ENCODE measurements around the gene MYCBP2. TPM values are rescaled to one million over a fixed set of nuclear protein-coding genes. Genes with fewer than 3 reads are reported as not detected.

MYCBP2 gene
- total RNA-seq, 8 experiments from 2014 or later, result 53.8 to 118 (median 89.4) TPM

DNA sequence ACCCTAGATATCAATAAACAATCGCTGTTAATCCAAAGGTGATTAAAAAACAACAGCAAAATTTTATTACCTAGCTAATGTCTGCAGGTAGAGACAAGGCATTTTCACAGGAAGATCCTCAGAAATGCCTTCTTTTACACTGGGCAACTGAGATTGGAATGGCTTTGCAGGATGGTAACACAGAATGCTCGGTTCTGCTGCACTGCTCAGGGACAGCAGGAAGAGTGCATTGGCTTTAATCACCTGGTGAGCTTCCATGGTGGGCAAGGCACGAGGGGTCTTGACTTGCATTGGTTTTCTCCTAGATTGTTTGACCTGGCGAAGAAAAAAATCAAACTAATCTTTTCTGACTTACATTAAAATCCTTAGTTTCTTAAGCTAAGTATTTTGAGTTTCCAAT is 231.6 kb downstream of the MYCBP2 start:
- H3K4me3 ChIP-seq, result no peak overlapping the region
- in situ Hi-C loops (cut with MboI; ENCODE audit: low pct_unique_long_range_greater_than_20kb in 2 of 9, low sequenced_read_pairs in 9 of 9, unreplicated experiment in 9 of 9), result no loop called here
- H3K4me1 ChIP-seq (replicated peaks in 1 of 2), result no peaks in the 10 kb centered on the region
- no peak for ATAC-seq (replicated peaks in 6 of 8)
- 57 to 100% (median 90%) methylated on average over 1 to 4 of the region's 4 CpGs for WGBS, 10 experiments
- H3K27ac ChIP-seq, result no peak overlapping the region

DNA sequence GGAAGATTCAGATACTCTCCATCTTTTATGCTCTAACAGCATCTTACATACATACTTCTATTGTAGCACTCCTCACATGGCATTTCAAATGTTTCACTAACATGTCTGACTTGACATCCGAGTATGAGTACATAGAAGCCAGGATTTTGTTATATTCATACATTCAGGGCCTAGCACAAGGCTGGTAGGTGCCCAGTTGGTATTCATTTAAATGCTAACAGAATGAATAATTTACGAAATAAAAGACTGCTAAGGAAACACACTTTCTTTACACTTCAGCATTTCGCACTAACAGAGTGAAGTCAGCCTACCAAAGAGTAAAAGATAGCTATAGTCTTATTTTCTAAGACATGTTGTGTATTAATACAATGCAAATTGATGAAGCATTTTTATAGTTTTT is 232.1 kb downstream of the MYCBP2 start:
- H3K27ac ChIP-seq, result no peak overlapping the region
- 65 to 100% (median 88%) methylated on average over 1 to 3 of the region's 3 CpGs; no CpG with 5 or more reads in 1 of the 10 experiments for WGBS, 10 experiments
- H3K4me1 ChIP-seq (replicated peaks in 1 of 2), result no peaks in the 10 kb centered on the region
- in situ Hi-C loops (cut with MboI; ENCODE audit: low pct_unique_long_range_greater_than_20kb in 2 of 9, low sequenced_read_pairs in 9 of 9, unreplicated experiment in 9 of 9), result no loop called here
- no peak for ATAC-seq (replicated peaks in 6 of 8)
- no peak overlapping the region for H3K4me3 ChIP-seq

DNA sequence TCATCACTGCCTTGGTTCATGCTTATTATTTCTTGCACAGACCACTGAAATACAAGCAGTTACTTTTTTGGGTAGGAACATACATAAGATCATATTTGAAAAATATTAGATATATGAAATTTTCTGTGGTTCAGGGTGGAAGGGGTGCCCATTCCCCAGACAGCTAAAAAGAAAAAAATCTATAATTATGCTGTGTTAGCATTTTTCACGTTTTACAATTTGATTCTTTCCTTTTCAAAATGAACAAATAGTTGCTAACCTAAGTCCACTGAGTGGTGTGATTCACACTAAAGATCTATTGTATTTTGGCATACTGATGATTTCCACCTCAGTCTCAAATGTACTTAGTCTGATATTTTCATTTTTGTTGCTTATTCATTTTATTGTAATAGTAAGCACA is 233.2 kb downstream of the MYCBP2 start:
- no peak for ATAC-seq (replicated peaks in 6 of 8)
- H3K27ac ChIP-seq, result no peak overlapping the region
- no peaks in the 10 kb centered on the region for H3K4me1 ChIP-seq (replicated peaks in 1 of 2)
- H3K4me3 ChIP-seq, result no peak overlapping the region
- 33 to 100% (median 66%) methylated on average over 1 of the region's 1 CpG; no CpG with 5 or more reads in 2 of the 10 experiments for WGBS, 10 experiments
- in situ Hi-C loops (cut with MboI; ENCODE audit: low pct_unique_long_range_greater_than_20kb in 2 of 9, low sequenced_read_pairs in 9 of 9, unreplicated experiment in 9 of 9), result no loop called here

DNA sequence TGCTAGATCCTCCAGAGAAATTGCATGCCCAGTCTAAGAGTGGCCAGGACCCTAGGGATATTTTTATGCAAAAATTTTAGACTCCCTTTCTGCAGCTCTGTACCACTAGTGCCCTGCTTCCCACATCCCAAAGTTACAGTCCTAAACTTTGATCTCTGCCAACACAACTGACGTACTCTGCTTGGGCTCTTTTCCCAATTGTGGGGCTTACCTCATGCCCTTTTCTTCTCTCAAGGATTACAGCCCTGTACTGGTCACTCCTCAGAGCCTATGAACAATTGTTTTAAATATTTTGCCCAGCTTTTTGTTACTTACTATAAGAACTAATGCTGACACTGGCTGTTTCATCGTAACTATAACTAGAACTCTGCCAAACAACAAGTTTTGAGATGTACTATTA is 242.1 kb downstream of the MYCBP2 start:
- no peaks in the 10 kb centered on the region for H3K4me1 ChIP-seq (replicated peaks in 1 of 2)
- whole genome bisulfite sequencing, 10 experiments, result 86 to 100% (median 100%) methylated on average over 1 to 2 of the region's 2 CpGs
- H3K27ac ChIP-seq, result no peak overlapping the region
- in situ Hi-C loops (cut with MboI; ENCODE audit: low pct_unique_long_range_greater_than_20kb in 2 of 9, low sequenced_read_pairs in 9 of 9, unreplicated experiment in 9 of 9), result no loop called here
- peak in 1 of 8 experiments; percentile 16 for ATAC-seq (replicated peaks in 6 of 8)
- no peak overlapping the region for H3K4me3 ChIP-seq

DNA sequence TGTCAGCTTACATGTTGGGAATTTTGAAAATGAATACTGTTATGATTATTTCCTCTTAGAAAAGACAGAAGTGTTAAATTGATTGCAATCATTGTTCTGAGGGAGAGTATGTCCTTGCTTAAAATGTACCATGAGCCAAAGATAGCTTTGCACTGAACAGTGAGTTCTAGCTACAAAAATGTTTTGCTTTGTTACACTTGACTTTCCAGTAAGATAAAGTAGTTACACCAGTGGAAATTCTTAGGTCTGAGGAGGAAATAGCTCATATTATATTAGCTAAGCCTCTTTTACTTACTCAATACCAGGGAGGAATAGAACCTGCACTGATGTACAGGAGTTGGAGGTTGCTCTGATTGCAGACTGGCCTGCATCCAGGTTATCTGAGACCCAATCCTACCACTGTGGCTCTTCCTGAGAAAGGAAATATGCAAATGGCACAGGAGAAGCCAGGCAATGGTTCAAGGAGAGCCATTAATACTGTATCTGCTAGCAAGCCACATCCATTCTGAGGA is 246.9 kb downstream of the MYCBP2 start:
- H3K4me1 ChIP-seq (replicated peaks in 1 of 2), result no peaks in the 10 kb centered on the region
- ATAC-seq (replicated peaks in 6 of 8), result no peak
- in situ Hi-C loops (cut with MboI; ENCODE audit: low pct_unique_long_range_greater_than_20kb in 2 of 9, low sequenced_read_pairs in 9 of 9, unreplicated experiment in 9 of 9), result no loop called here
- H3K4me3 ChIP-seq, result no peak overlapping the region
- no peak overlapping the region for H3K27ac ChIP-seq

DNA sequence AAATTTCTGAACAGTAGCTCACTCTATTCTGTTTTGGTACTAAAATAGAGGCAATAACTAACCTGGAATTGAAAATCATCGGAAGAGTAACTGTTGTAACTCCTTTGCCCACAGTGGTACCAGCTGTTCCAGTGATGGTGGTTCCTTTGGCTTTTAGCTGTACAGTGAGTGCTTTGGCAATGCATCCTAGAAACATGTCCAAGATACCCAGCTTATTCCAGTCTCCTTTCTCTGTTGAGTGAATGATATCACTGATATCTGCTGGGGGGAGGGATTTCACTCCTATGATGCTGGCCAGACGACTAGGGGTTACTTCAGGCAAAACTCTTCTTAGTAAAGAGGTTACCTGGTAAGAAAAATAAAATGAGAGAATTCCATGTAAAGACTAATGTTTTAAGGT is 259.4 kb downstream of the MYCBP2 start:
- 70 to 100% (median 100%) methylated on average over 1 to 2 of the region's 2 CpGs; no CpG with 5 or more reads in 4 of the 10 experiments for WGBS, 10 experiments
- Histone ChIP-seq H3K4me1 (replicated peaks in 1 of 2) (no peaks in the 10 kb centered on the region), H3K4me3 (no peak overlapping the region), H3K27ac (no peak overlapping the region)
- no peak for ATAC-seq (replicated peaks in 6 of 8)
- in situ Hi-C loops (cut with MboI; ENCODE audit: low pct_unique_long_range_greater_than_20kb in 2 of 9, low sequenced_read_pairs in 9 of 9, unreplicated experiment in 9 of 9), result no loop called here

DNA sequence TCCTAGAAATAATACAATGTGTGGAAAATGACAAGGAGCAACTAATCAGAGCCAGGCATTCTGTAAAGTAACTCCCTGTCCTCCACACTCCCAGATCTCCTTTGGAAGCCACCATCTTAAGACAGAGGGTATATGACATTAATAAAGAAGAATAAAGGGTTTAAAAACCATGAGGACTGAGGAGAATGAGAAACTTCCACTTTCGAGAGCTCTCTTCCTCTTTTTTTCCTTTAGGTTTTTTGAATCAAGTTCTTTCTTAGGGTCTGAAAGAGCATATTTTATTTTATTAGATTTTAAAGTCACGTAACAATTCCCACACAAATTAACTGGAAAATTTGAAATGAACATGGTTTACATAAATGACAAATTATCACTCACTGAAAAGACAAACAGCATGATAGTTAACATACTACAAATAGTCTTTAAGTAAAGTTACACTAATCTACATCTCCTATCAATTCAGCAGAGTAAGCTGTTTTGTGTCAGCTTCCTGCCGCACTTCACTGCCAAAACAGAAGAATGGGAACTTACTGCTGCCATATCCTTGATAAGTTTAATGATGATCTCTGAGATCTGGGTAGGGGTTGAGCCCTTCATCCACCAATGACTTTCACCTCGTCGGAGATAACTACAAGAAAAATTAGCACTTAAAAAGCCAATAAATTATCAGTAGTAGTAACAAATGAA is 261.3 kb downstream of the MYCBP2 start:
- no peak for ATAC-seq (replicated peaks in 6 of 8)
- 78 to 100% (median 94%) methylated on average over 1 to 5 of the region's 5 CpGs; no CpG with 5 or more reads in 1 of the 10 experiments for WGBS, 10 experiments
- no peaks in the 10 kb centered on the region for H3K4me1 ChIP-seq (replicated peaks in 1 of 2)
- H3K4me3 ChIP-seq, result no peak overlapping the region
- in situ Hi-C loops (cut with MboI; ENCODE audit: low pct_unique_long_range_greater_than_20kb in 2 of 9, low sequenced_read_pairs in 9 of 9, unreplicated experiment in 9 of 9), result no loop called here
- H3K27ac ChIP-seq, result no peak overlapping the region

DNA sequence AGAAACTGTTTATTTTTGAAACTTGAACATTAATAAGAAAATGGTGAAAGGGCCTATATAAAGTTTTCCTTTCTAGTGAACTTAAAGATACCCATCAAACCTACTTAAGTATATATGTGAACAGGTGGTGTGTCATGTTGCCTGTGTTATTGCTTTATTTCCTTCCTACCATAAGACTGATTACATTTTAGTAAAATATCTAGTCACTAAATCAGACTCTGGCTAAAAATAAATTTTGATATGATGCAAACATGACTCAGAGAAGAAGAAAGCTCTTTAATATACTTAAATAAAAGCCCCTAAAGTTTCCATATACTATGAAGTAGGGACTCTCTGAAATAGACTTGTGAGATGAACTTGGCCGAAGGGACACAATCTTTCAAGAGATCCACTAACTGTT is 264.8 kb downstream of the MYCBP2 start:
- Histone ChIP-seq H3K4me1 (replicated peaks in 1 of 2) (no peaks in the 10 kb centered on the region), H3K27ac (no peak overlapping the region), H3K4me3 (no peak overlapping the region)
- 100% methylated on average over 1 of the region's 1 CpG; no CpG with 5 or more reads in 3 of the 10 experiments for WGBS, 10 experiments
- in situ Hi-C loops (cut with MboI; ENCODE audit: low pct_unique_long_range_greater_than_20kb in 2 of 9, low sequenced_read_pairs in 9 of 9, unreplicated experiment in 9 of 9), result no loop called here
- no peak for ATAC-seq (replicated peaks in 6 of 8)

DNA sequence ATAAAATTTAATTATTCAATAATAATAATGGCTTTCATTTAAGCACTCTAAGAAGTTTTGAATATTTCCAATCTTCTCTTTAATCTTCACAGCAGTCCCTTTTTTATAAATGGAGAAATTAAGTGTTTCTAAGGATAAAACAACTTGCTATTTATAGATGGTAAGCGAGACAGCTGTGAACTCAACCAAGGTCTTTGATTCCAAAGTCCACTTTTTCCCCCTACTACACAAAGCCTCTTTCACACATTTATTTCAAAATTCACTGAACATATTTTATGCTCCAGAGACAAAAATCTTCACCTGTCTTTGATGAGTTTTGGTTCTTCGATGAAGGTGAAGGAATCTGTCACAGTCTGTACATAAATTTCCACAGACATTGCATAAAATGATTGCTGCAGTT is 265.5 kb downstream of the MYCBP2 start:
- no peak overlapping the region for H3K4me3 ChIP-seq
- no peak for ATAC-seq (replicated peaks in 6 of 8)
- H3K27ac ChIP-seq, result no peak overlapping the region
- H3K4me1 ChIP-seq (replicated peaks in 1 of 2), result no peaks in the 10 kb centered on the region
- in situ Hi-C loops (cut with MboI; ENCODE audit: low pct_unique_long_range_greater_than_20kb in 2 of 9, low sequenced_read_pairs in 9 of 9, unreplicated experiment in 9 of 9), result no loop called here
- 72 to 100% (median 94%) methylated on average over 1 to 2 of the region's 2 CpGs for WGBS, 10 experiments

DNA sequence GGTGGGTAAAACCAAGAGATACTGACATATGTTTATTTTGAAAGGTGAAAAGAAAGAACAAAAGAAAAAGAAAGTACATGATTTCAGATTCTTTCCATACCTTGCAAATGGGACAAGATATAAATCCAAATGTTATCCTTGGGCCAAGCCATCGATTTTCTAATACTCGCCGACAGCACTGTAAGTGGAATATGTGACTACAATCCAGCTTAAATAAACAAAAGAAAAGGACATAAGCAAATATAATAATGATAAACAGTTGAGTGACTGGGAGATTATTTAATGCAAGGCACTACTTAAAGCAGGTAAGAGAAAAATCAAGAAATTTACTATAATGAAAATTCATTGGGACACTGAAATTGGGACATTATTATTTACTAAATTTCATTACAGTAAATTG is 270.0 kb downstream of the MYCBP2 start:
- no peaks in the 10 kb centered on the region for H3K4me1 ChIP-seq (replicated peaks in 1 of 2)
- ATAC-seq (replicated peaks in 6 of 8), result no peak
- WGBS, 10 experiments, result 89 to 100% (median 98%) methylated on average over 1 to 3 of the region's 3 CpGs; no CpG with 5 or more reads in 1 of the 10 experiments
- H3K27ac ChIP-seq, result no peak overlapping the region
- in situ Hi-C loops (cut with MboI; ENCODE audit: low pct_unique_long_range_greater_than_20kb in 2 of 9, low sequenced_read_pairs in 9 of 9, unreplicated experiment in 9 of 9), result no loop called here
- no peak overlapping the region for H3K4me3 ChIP-seq

DNA sequence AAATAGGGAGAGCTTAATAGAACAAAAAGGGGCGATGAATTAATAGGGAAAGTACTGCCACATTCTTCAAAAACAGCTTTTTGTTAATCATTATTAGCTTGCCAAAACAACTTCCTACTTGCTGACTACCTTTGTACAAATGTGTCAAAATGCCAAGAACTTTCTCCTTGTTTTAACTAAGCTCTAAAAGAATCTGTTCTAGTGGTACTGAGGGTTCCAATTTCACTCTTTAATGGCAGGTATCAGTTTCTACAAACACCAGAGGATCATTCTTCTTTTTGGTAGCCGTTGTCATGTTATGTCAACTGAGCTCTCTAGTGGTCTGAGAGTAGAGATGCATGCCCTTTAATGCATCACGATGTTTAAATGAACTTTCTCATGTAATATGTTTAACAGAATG is 270.5 kb downstream of the MYCBP2 start:
- no peak for ATAC-seq (replicated peaks in 6 of 8)
- Histone ChIP-seq H3K4me3 (no peak overlapping the region), H3K4me1 (replicated peaks in 1 of 2) (no peaks in the 10 kb centered on the region), H3K27ac (no peak overlapping the region)
- in situ Hi-C loops (cut with MboI; ENCODE audit: low pct_unique_long_range_greater_than_20kb in 2 of 9, low sequenced_read_pairs in 9 of 9, unreplicated experiment in 9 of 9), result no loop called here
- 90 to 100% (median 96%) methylated on average over 1 to 3 of the region's 3 CpGs for WGBS, 10 experiments

DNA sequence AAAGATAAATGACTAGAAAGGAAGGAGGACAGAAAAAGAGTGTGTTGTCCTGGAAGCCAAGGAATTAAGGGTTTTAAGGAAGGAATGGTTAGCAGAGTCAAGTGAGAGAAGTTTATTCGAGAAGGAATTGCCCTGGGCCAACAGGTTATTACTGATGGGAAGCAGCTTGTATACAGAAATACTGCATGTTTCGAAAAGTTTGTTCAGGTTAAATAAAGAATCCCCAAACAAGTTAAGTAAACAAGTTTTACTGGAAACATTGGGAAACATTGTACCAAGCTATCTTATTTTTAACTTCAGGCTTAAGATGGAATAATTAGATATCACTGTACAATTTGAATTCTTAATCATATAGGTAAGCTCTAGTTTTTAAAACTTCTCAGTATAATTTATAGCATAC is 271.7 kb downstream of the MYCBP2 start:
- ATAC-seq (replicated peaks in 6 of 8), result peak in 1 of 8 experiments; percentile 53
- in situ Hi-C loops (cut with MboI; ENCODE audit: low pct_unique_long_range_greater_than_20kb in 2 of 9, low sequenced_read_pairs in 9 of 9, unreplicated experiment in 9 of 9), result no loop called here
- 60 to 100% (median 92%) methylated on average over 1 to 2 of the region's 2 CpGs for WGBS, 10 experiments
- no peak overlapping the region for H3K4me3 ChIP-seq
- H3K4me1 ChIP-seq (replicated peaks in 1 of 2), result no peaks in the 10 kb centered on the region
- no peak overlapping the region for H3K27ac ChIP-seq

DNA sequence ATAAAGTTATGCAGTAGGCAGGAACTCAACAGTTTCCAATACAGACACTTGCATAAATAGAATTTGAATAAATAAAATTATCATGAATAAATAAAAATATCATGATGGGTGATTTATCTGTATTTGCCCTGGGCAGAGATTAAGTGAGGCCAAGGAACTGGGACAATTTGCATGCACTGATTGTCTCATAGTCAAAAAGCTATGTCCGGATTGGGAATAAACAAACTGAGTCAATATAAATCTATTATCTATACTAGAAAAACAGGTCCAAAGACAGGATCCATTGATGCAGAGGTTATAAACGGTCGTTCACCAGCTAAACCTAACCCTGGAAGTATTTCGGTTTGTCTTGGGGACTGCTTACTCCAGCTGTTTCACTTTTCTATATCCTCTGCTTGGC is 273.7 kb downstream of the MYCBP2 start:
- Histone ChIP-seq H3K4me1 (replicated peaks in 1 of 2) (no peaks in the 10 kb centered on the region), H3K27ac (no peak overlapping the region), H3K4me3 (no peak overlapping the region)
- in situ Hi-C loops (cut with MboI; ENCODE audit: low pct_unique_long_range_greater_than_20kb in 2 of 9, low sequenced_read_pairs in 9 of 9, unreplicated experiment in 9 of 9), result no loop called here
- no peak for ATAC-seq (replicated peaks in 6 of 8)
- 82 to 100% (median 93%) methylated on average over 2 to 4 of the region's 4 CpGs; no CpG with 5 or more reads in 1 of the 10 experiments for WGBS, 10 experiments

DNA sequence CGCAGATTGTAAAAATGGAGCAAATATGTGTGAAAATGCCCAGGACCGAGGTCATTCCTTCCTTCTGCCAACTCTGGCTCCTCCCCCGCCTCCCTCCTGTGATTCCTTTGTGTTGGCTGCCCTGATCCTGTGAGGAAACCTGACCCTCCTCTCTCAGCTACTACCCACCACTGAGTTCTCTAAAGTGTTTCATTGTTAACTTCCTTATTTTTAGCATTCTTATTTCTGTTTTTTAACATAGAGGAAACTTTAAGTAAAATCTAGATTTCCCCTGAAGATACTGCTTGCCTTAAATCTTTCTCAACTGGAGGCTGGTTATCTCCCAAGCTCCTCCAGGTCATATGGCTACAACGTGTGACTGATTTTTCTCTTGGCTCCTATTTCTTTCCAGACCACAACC is 278.2 kb downstream of the MYCBP2 start:
- no peak overlapping the region for H3K4me3 ChIP-seq
- no peak for ATAC-seq (replicated peaks in 6 of 8)
- in situ Hi-C loops (cut with MboI; ENCODE audit: low pct_unique_long_range_greater_than_20kb in 2 of 9, low sequenced_read_pairs in 9 of 9, unreplicated experiment in 9 of 9), result no loop called here
- H3K4me1 ChIP-seq (replicated peaks in 1 of 2), result no peaks in the 10 kb centered on the region
- 29 to 100% (median 62%) methylated on average over 1 to 4 of the region's 4 CpGs; no CpG with 5 or more reads in 1 of the 10 experiments for WGBS, 10 experiments
- H3K27ac ChIP-seq, result no peak overlapping the region
